T-cell (primary cell): ENCODE results near the gene FAM13A. TPM values are rescaled to one million over a fixed set of nuclear protein-coding genes. Genes with fewer than 3 reads are reported as not detected.

Experiments used
- ATAC-seq, 4 experiments: fragments of 200-7000 bp in 3 of 4; fragments of 150-1000 bp in 1 of 4; cut with Tn5 transposase; replicated peaks in 1 of 4; 1 replicate in 3 of 4; 2 replicates in 1 of 4; pipeline ENCODE4 v1.10.0; 2021; ENCODE audit warnings: moderate library complexity in 3 of 4, mild to moderate bottlenecking in 2 of 4, moderate number of reproducible peaks in 1 of 4
- CTCF ChIA-PET, 2 donors: fragments of 300-600 bp; sonication (Branson Sonifier 250); formaldehyde crosslinking; loops; one replicate each; lab custom pipeline; 2022; ENCODE audit warnings: antibody characterized with exemption in 2 of 2; lab: Charles Lee
- POLR2A ChIA-PET, 2 donors: fragments of 300-600 bp; sonication (Branson Sonifier 250); formaldehyde crosslinking; loops; one replicate each; lab custom pipeline; 2022; ENCODE audit warnings: antibody characterized with exemption in 2 of 2; lab: Charles Lee
- DNase-seq, 35 experiments: peaks; one replicate each; pipeline versions ENCODE4 v3.0.0 to v3.0.0-alpha.2; 2013 to 2023
- H3K27ac ChIP-seq: one replicate; pipeline ENCODE4 v1.5.1; 2013; ENCODE audit warnings: low read length
- H3K27me3 ChIP-seq, 2 experiments: replicated peaks in 1 of 2; 1 replicate in 1 of 2; 2 replicates in 1 of 2; pipeline versions ENCODE4 v1.6.1 to v1.7.0; 2013; ENCODE audit warnings: low read length in 1 of 2, mixed read lengths in 1 of 2; ENCODE audit not compliant: control insufficient read depth in 2 of 2, insufficient read depth in 2 of 2; ENCODE audit errors: extremely low read depth in 1 of 2
- H3K36me3 ChIP-seq, 2 donors: 1 replicate in 1 of 2; 2 replicates in 1 of 2; pipeline versions ENCODE4 v1.6.1 to v1.7.0; 2013; ENCODE audit warnings: low read length in 1 of 2; ENCODE audit not compliant: control insufficient read depth in 2 of 2, insufficient read depth in 1 of 2; ENCODE audit errors: extremely low read depth in 1 of 2
- H3K4me1 ChIP-seq, 2 experiments: 1 replicate in 1 of 2; 2 replicates in 1 of 2; pipeline versions ENCODE4 v1.6.1 to v1.7.0; 2013; ENCODE audit warnings: low read length in 2 of 2, mixed read lengths in 1 of 2; ENCODE audit not compliant: insufficient read depth in 2 of 2, control insufficient read depth in 1 of 2; ENCODE audit errors: extremely low read depth in 1 of 2
- H3K4me3 ChIP-seq, 2 donors: 1 replicate in 1 of 2; 2 replicates in 1 of 2; pipeline versions ENCODE4 v1.5.1 to v1.7.0; 2013; ENCODE audit warnings: mild to moderate bottlenecking in 2 of 2, low read length in 1 of 2, moderate library complexity in 1 of 2; ENCODE audit not compliant: control insufficient read depth in 1 of 2; ENCODE audit errors: extremely low read depth in 1 of 2
- H3K9me3 ChIP-seq: 2 replicates; pipeline ENCODE4 v1.7.0; 2013
- H3K27ac Mint-ChIP-seq, 2 donors: one replicate each; pipeline ENCODE4 v1.8.0; 2020 to 2021; ENCODE audit warnings: mild to moderate bottlenecking in 2 of 2, mixed read lengths in 2 of 2
- H3K27me3 Mint-ChIP-seq, 2 donors: one replicate each; pipeline ENCODE4 v1.8.0; 2021 to 2022; ENCODE audit warnings: mixed read lengths in 2 of 2
- H3K36me3 Mint-ChIP-seq: one replicate; pipeline ENCODE4 v1.8.0; 2021; ENCODE audit warnings: mixed read lengths
- H3K4me1 Mint-ChIP-seq, 3 donors: one replicate each; pipeline ENCODE4 v1.8.0; 2020 to 2022; ENCODE audit warnings: mixed read lengths in 3 of 3, mild to moderate bottlenecking in 1 of 3
- H3K4me3 Mint-ChIP-seq, 3 donors: one replicate each; pipeline ENCODE4 v1.8.0; 2020 to 2022; ENCODE audit warnings: mild to moderate bottlenecking in 3 of 3, mixed read lengths in 3 of 3, moderate library complexity in 3 of 3
- H3K9me3 Mint-ChIP-seq, 3 donors: one replicate each; pipeline ENCODE4 v1.8.0; 2020 to 2022; ENCODE audit warnings: mixed read lengths in 3 of 3
- WGBS: methylation state at CpG from one replicate; pipeline ENCODE4 v1.1.5; 2013; ENCODE audit warnings: missing lambda C conversion rate; ENCODE audit not compliant: insufficient coverage; 5-methylcytosine and 5-hydroxymethylcytosine counted together
- total RNA-seq, 35 experiments: library from RNA in 6 of 35; stranded (reverse) in 6 of 35; fragments of 120-200 nt in 1 of 35; gene quantifications; one replicate each; pipeline versions ENCODE4 v1.2.1 to v1.2.4 and lab custom pipeline; 2013 to 2026

Gene FAM13A
- total RNA-seq, 5 donors from 2014 or later (not counting 1 experiment from before 2014, with no cell fraction given) = 11.3 to 92.9 (median 22.7) TPM

DNA sequence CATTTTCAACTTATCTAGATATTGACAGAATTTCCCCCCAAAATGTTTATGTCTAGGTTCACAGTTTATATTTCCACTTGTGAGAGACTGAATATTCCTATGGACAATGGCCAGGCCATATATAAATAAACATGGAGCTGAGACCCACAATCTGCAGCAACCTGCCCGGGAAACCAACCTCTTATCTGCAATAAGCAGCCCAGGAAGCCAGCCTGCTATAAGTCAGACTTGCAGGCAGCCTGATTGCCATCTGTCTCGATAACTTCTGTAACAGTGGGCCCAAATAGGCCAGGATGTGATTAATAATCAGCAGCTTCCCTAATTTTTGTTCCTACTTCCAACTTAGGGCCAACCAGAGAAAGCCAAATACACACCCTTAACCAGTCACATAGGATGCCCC is 354.2 kb downstream of the FAM13A start:
- H3K36me3 ChIP-seq = peaks cover 2 to 49% of the 10 kb centered on the region in 2 donors
- Mint-ChIP-seq H3K27me3 (no peaks in the 10 kb centered on the region), H3K36me3 (peaks cover 56% of the 10 kb centered on the region), H3K27ac (no peak overlapping the region), H3K4me3 (no peak overlapping the region), H3K9me3 (peaks cover 0 to 4% (median 0%) of the 10 kb centered on the region in 3 donors), H3K4me1 (peaks cover 4 to 11% (median 5%) of the 10 kb centered on the region in 3 donors)
- H3K9me3 ChIP-seq = no peaks in the 10 kb centered on the region
- CTCF ChIA-PET = no interaction called here
- H3K27me3 ChIP-seq = no peaks in the 10 kb centered on the region
- POLR2A ChIA-PET = no interaction called here
- no peak overlapping the region for H3K4me3 ChIP-seq
- no peak for ATAC-seq
- peaks cover 2 to 7% of the 10 kb centered on the region in 2 experiments for H3K4me1 ChIP-seq
- no peak overlapping the region for H3K27ac ChIP-seq
- WGBS = 94% methylated on average over 2 of the region's 2 CpGs
- no peak for DNase-seq

- CTCF ChIA-PET = interaction anchor here (0.6 kb wide), 3 partner anchors 28 to 154 kb away, joined by 3 to 6 read pairs (median 4); no protein-coding TSS in a partner anchor
- peaks cover 2 to 10% of the 10 kb centered on the region in 2 donors for H3K36me3 ChIP-seq
Measured at GRCh38 chr4:88698519-88698918, 358.5 kb downstream of the FAM13A start.

DNA sequence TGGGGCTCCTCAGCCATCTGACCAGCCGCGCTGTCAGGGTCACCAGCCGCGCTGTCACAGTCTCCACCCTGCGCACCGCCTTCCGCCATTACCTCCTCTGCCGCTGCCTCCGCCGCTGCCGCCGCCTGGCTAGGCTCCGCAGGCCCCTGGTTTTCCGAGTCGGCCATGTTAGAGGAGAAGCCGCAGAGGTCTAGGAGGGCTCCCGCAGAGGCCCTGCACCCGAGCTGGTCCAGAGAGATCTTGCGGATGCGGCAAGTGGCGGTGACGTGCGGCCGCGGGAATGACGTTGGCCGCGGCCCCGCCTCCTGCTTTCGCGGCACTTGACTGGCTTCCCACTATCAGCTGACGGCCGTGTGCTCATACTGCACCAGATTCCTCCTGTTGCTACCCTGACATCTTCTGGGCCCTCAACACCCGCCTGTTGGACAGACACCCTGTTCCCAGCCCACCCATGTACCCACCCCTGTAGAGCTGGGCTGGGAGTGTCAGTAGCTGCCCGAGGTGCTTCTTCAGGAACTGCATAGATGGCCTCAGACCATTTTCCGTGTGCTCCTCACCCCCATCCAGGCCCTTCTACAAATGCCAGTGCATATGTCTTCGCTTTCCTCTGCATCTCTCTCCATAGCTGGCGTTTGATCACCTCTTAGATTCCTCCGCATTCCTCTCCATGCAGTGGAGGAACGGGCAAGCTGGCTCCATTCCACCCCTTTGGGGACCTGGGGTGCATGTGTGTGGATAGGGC is 359.2 kb downstream of the FAM13A start, which contains the start of gene NAP1L5:
NAP1L5 (minus strand) TSS at position 242 of the 742 bp plus-strand sequence; CDS start at position 167, 75 bp downstream.
- ATAC-seq (peak; percentile 76 to 94 (median 86)), DNase-seq (peak; percentile 24 to 89 (median 80))
- Mint-ChIP-seq H3K4me1 (peaks cover 19 to 25% (median 19%) of the 10 kb centered on the region in 3 donors), H3K36me3 (peaks cover 25% of the 10 kb centered on the region), H3K27me3 (no peaks in the 10 kb centered on the region), H3K4me3 (peak within 1 kb of the TSS; percentile 83 to 89 (median 87)), H3K9me3 (peaks cover 0 to 4% (median 0%) of the 10 kb centered on the region in 3 donors), H3K27ac (peak within 1 kb of the TSS; percentile 75 to 77)
- POLR2A ChIA-PET = interaction anchor here in 1 of 2 donors (1.0 to 1.1 kb wide), 2 partner anchors 85 to 241 kb away, joined by 3 to 5 read pairs; partner anchors contain the start of gene HERC5
- H3K27ac ChIP-seq = peak within 1 kb of the TSS; percentile 56
- CTCF ChIA-PET = interaction anchor here (0.6 to 0.8 kb wide), 4 partner anchors 27 to 171 kb away, joined by 3 to 6 read pairs (median 4); no protein-coding TSS in a partner anchor
- H3K4me3 ChIP-seq = peak within 1 kb of the TSS; percentile 59 to 64
- H3K4me1 ChIP-seq = peaks cover 2 to 11% of the 10 kb centered on the region in 2 experiments
- H3K9me3 ChIP-seq = no peaks in the 10 kb centered on the region
- H3K27me3 ChIP-seq = no peaks in the 10 kb centered on the region
- peaks cover under 1 to 6% of the 10 kb centered on the region in 2 donors for H3K36me3 ChIP-seq
- WGBS = 52% methylated on average over 37 of the region's 40 CpGs

More at GRCh38 chr4:88698519-88698918, 358.5 kb downstream of the FAM13A start:
- DNase-seq (no peak), ATAC-seq (no peak)
- Mint-ChIP-seq H3K9me3 (peaks cover 0 to 4% (median 0%) of the 10 kb centered on the region in 3 donors), H3K4me3 (no peak overlapping the region), H3K36me3 (peaks cover 31% of the 10 kb centered on the region), H3K27ac (no peak overlapping the region), H3K4me1 (peaks cover 17 to 25% (median 19%) of the 10 kb centered on the region in 3 donors), H3K27me3 (no peaks in the 10 kb centered on the region)
- WGBS = 100% methylated on average over 7 of the region's 7 CpGs
- Histone ChIP-seq H3K9me3 (no peaks in the 10 kb centered on the region), H3K27ac (peak overlapping the region; percentile 56), H3K4me1 (peaks cover 2 to 11% of the 10 kb centered on the region in 2 experiments), H3K27me3 (no peaks in the 10 kb centered on the region), H3K4me3 (no peak overlapping the region)
- POLR2A ChIA-PET = interaction anchor here in 1 of 2 donors (1.0 kb wide), 1 partner anchor 242 kb away, joined by 5 read pairs; the partner anchor contains the start of gene HERC5

DNA sequence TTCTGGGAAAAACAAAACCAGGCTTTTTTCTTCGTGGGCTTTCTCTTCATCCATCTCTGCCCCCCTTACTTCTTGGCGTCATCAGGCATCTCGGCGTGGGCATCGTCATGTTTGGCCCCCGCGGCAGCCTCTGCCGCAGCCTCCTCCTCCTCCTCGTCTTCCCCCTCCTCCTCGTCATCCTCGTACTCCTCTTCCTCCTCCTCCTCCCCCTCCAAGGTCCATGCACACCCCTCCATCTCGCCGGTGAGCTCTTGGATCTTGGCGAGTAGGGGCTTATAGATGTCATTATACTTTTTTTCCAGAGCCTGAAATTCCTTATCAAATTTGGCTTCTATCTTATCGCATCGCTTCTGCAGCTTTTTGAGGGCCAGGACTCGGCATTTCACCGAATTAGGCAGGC is 359.8 kb downstream of the FAM13A start:
- peak overlapping the region; percentile 56 for H3K27ac ChIP-seq
- POLR2A ChIA-PET = interaction anchor here in 1 of 2 donors (1.1 kb wide), 1 partner anchor 84 kb away, joined by 3 read pairs; no protein-coding TSS in a partner anchor
- H3K4me3 Mint-ChIP-seq = peak overlapping the region; percentile 83 to 89 (median 87)

DNA sequence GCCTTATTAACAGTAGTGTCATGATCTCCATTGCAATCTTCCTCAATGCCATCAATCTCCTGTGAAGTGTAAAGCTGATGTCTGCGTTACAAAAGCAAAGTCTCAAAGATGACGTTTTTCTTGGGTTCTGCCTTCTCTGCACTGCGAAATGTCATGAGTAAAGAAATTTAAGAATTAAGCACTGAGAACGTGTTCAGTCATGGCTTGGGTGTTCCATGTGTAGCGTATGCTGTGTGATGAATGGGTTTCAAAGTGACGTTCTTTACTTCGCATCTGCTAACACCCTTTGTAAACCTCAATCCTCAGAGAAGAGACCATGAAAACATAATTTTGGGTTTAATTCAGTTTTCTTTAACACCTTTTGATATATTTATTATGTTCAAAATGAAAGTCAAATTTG is 360.4 kb downstream of the FAM13A start:
- Mint-ChIP-seq H3K36me3 (peaks cover 19% of the 10 kb centered on the region), H3K9me3 (peaks cover 0 to 4% (median 0%) of the 10 kb centered on the region in 3 donors), H3K4me3 (peak overlapping the region; percentile 83 to 89 (median 87)), H3K27ac (no peak overlapping the region), H3K27me3 (no peaks in the 10 kb centered on the region), H3K4me1 (peaks cover 19 to 25% (median 19%) of the 10 kb centered on the region in 3 donors)
- ChIA-PET CTCF (interaction anchor here in 1 of 2 donors (1.2 to 1.3 kb wide), 2 partner anchors 24 to 37 kb away, joined by 4 to 5 read pairs; no protein-coding TSS in a partner anchor), POLR2A (no interaction called here)
- no peaks in the 10 kb centered on the region for H3K27me3 ChIP-seq
- ATAC-seq = no peak
- peak overlapping the region; percentile 56 for H3K27ac ChIP-seq
- H3K36me3 ChIP-seq = peaks cover under 1 to 10% of the 10 kb centered on the region in 2 donors
- H3K4me1 ChIP-seq = peaks cover 2 to 11% of the 10 kb centered on the region in 2 experiments
- peak overlapping the region in 1 of 2 donors; percentile 59 for H3K4me3 ChIP-seq
- 92% methylated on average over 2 of the region's 7 CpGs for WGBS
- H3K9me3 ChIP-seq = no peaks in the 10 kb centered on the region
- DNase-seq = peak in 2 of 35 experiments; percentile 1 to 15

More for the DNA sequence above, 359.8 kb downstream of the FAM13A start:
- no peaks in the 10 kb centered on the region for H3K27me3 ChIP-seq
- peaks cover 19 to 25% (median 19%) of the 10 kb centered on the region in 3 donors for H3K4me1 Mint-ChIP-seq
- peak; percentile 4 to 38 (median 22) for ATAC-seq
- H3K36me3 Mint-ChIP-seq = peaks cover 19% of the 10 kb centered on the region
- CTCF ChIA-PET = interaction anchor here in 1 of 2 donors (0.8 kb wide), 1 partner anchor 170 kb away, joined by 3 read pairs; no protein-coding TSS in a partner anchor
- H3K4me1 ChIP-seq = peaks cover 2 to 11% of the 10 kb centered on the region in 2 experiments
- WGBS = 55% methylated on average over 9 of the region's 18 CpGs
- no peaks in the 10 kb centered on the region for H3K27me3 Mint-ChIP-seq
- peak overlapping the region; percentile 45 to 75 for H3K27ac Mint-ChIP-seq
- H3K36me3 ChIP-seq = peaks cover 0 to 7% of the 10 kb centered on the region in 2 donors
- DNase-seq = peak in 20 of 35 experiments; percentile 5 to 51 (median 14)
- peak overlapping the region; percentile 59 to 64 for H3K4me3 ChIP-seq
- H3K9me3 Mint-ChIP-seq = peaks cover 0 to 4% (median 0%) of the 10 kb centered on the region in 3 donors
- H3K9me3 ChIP-seq = no peaks in the 10 kb centered on the region

GRCh38 chr4:88693792-88694191 is 363.2 kb downstream of the FAM13A start:
- DNase-seq (no peak), ATAC-seq (no peak)
- Mint-ChIP-seq H3K9me3 (no peaks in the 10 kb centered on the region), H3K27me3 (no peaks in the 10 kb centered on the region), H3K36me3 (peaks cover 34% of the 10 kb centered on the region), H3K27ac (peak overlapping the region in 1 of 2 donors; percentile 73), H3K4me3 (no peak overlapping the region), H3K4me1 (peaks cover 19 to 20% (median 20%) of the 10 kb centered on the region in 3 donors)
- H3K27me3 ChIP-seq = no peaks in the 10 kb centered on the region
- CTCF ChIA-PET = no interaction called here
- peaks cover 4 to 36% of the 10 kb centered on the region in 2 donors for H3K36me3 ChIP-seq
- H3K27ac ChIP-seq = no peak overlapping the region
- POLR2A ChIA-PET = no interaction called here
- no CpG with 5 or more reads among the region's 3 CpGs for WGBS
- H3K4me3 ChIP-seq = no peak overlapping the region
- no peaks in the 10 kb centered on the region for H3K9me3 ChIP-seq
- peaks cover 0 to 11% of the 10 kb centered on the region in 2 experiments for H3K4me1 ChIP-seq
